Body of pancreas (tissue), 4 donors: ENCODE measurements around the gene PNPLA2.

Source experiments
- POLR2A ChIP-seq, 3 donors: fragments of 450-650 bp; IDR thresholded peaks; one replicate each; pipeline ENCODE4 v1.6.1; 2016; ENCODE audit warnings: antibody characterized with exemption in 3 of 3, mild to moderate bottlenecking in 2 of 3
- TF ChIP-seq, protein P1 (sequence below), 7 experiments: fragments of 450-650 bp in 4 of 7; fragments of 200-600 bp in 3 of 7; sonication (generic) in 3 of 7; IDR thresholded peaks; one replicate each; pipeline ENCODE4 v1.5.1; 2016 to 2019; ENCODE audit warnings: antibody characterized with exemption in 7 of 7

DNA sequence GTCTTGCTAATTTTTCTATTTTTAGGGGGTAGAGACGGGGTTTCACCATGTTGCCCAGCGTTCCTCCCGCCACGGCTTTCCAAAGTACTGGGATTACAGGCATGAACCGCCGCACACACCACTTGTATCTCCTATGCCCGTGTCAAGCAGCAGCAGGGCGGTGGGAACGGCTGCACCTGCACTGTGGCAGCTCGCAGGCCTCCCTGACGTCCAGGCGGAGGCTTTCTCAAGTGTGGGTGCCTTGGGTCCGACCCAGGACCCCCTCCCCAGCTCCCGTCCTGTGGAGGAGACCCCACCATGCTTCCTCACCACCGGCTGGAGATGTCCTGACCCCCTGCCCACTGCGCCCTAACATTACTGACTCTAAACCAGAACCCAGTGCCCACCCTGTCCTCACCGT is 49.7 kb downstream of the PNPLA2 start:
- TF ChIP-seq, protein P1, sequence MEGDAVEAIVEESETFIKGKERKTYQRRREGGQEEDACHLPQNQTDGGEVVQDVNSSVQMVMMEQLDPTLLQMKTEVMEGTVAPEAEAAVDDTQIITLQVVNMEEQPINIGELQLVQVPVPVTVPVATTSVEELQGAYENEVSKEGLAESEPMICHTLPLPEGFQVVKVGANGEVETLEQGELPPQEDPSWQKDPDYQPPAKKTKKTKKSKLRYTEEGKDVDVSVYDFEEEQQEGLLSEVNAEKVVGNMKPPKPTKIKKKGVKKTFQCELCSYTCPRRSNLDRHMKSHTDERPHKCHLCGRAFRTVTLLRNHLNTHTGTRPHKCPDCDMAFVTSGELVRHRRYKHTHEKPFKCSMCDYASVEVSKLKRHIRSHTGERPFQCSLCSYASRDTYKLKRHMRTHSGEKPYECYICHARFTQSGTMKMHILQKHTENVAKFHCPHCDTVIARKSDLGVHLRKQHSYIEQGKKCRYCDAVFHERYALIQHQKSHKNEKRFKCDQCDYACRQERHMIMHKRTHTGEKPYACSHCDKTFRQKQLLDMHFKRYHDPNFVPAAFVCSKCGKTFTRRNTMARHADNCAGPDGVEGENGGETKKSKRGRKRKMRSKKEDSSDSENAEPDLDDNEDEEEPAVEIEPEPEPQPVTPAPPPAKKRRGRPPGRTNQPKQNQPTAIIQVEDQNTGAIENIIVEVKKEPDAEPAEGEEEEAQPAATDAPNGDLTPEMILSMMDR (IDR thresholded peaks at IDR 0.05): no peak
- TF ChIP-seq POLR2A (IDR thresholded peaks at IDR 0.05): no peak
